ENCODE results near the gene ACTL7B.

DNA sequence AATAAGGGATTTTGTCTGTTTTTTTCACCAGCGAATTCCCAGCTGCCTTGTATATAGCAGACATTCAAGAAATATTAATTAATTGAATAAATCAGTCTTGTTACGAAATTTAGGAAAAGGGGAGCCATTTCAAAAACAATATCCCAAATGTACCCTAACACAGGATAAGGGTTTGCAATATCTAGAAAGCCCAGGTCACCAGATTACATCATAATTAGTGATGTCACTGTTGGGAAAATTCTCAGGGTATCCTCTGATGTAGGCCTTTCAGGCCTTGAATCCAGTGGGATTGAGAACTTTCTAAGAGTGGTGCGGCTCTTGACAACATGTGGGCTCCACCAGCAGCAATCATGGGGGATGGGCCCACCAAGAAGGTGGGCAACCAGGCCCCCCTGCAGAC is 6.2 kb upstream of the ACTL7B start, which contains the start of gene ACTL7A:
- TF ChIP-seq, protein P1, sequence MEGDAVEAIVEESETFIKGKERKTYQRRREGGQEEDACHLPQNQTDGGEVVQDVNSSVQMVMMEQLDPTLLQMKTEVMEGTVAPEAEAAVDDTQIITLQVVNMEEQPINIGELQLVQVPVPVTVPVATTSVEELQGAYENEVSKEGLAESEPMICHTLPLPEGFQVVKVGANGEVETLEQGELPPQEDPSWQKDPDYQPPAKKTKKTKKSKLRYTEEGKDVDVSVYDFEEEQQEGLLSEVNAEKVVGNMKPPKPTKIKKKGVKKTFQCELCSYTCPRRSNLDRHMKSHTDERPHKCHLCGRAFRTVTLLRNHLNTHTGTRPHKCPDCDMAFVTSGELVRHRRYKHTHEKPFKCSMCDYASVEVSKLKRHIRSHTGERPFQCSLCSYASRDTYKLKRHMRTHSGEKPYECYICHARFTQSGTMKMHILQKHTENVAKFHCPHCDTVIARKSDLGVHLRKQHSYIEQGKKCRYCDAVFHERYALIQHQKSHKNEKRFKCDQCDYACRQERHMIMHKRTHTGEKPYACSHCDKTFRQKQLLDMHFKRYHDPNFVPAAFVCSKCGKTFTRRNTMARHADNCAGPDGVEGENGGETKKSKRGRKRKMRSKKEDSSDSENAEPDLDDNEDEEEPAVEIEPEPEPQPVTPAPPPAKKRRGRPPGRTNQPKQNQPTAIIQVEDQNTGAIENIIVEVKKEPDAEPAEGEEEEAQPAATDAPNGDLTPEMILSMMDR (IDR thresholded peaks at IDR 0.05) = no peak
- TF ChIP-seq POLR2AphosphoS5 (IDR thresholded peaks at IDR 0.05) (no peak), POLR2A (IDR thresholded peaks at IDR 0.05; ENCODE audit: low read depth) (no peak)
